ENCODE measurements around the gene TSSK2.

The TSSK2 gene

GRCh38 chr22:19137384-19138216, 6.5 kb downstream of the TSSK2 start:
- peaks cover 0 to 95% (median 93%) of the 10 kb centered on the region in 5 donors for H3K36me3 ChIP-seq (ENCODE audit: control insufficient read depth in 5 of 5, insufficient read depth in 5 of 5, low read length in 5 of 5)
- H3K4me1 ChIP-seq (ENCODE audit: control insufficient read depth in 5 of 5, insufficient read depth in 5 of 5, low read length in 5 of 5) = no peaks in the 10 kb centered on the region
- no peak overlapping the region for H3K4me3 ChIP-seq (ENCODE audit: low read depth in 1 of 5, low read length in 5 of 5)
- H3K9me3 ChIP-seq (ENCODE audit: control insufficient read depth in 5 of 5, low read length in 5 of 5) = no peaks in the 10 kb centered on the region
- H3K27ac ChIP-seq (ENCODE audit: low read depth, low read length) = no peak overlapping the region
- H3K27me3 ChIP-seq (ENCODE audit: control insufficient read depth in 5 of 5, insufficient read depth in 4 of 5, low read length in 5 of 5) = no peaks in the 10 kb centered on the region
- peak overlapping the region in 1 of 5 donors; percentile 25 for H3K9ac ChIP-seq (ENCODE audit: low read length in 5 of 5)

GRCh38 chr22:19138217-19139000, 7.3 kb downstream of the TSSK2 start:
- Histone ChIP-seq H3K36me3 (ENCODE audit: control insufficient read depth in 5 of 5, insufficient read depth in 5 of 5, low read length in 5 of 5) (peaks cover 0 to 89% (median 85%) of the 10 kb centered on the region in 5 donors), H3K27ac (ENCODE audit: low read depth, low read length) (no peak overlapping the region), H3K4me1 (ENCODE audit: control insufficient read depth in 5 of 5, insufficient read depth in 5 of 5, low read length in 5 of 5) (peaks cover 0 to 3% (median 2%) of the 10 kb centered on the region in 5 donors), H3K9me3 (ENCODE audit: control insufficient read depth in 5 of 5, low read length in 5 of 5) (no peaks in the 10 kb centered on the region), H3K9ac (ENCODE audit: low read length in 5 of 5) (peak overlapping the region in 1 of 5 donors; percentile 2), H3K4me3 (ENCODE audit: low read depth in 1 of 5, low read length in 5 of 5) (no peak overlapping the region), H3K27me3 (ENCODE audit: control insufficient read depth in 5 of 5, insufficient read depth in 4 of 5, low read length in 5 of 5) (no peaks in the 10 kb centered on the region)

GRCh38 chr22:19139001-19139356, 7.9 kb downstream of the TSSK2 start:
- Histone ChIP-seq H3K27ac (ENCODE audit: low read depth, low read length) (no peak overlapping the region), H3K9ac (ENCODE audit: low read length in 5 of 5) (no peak overlapping the region), H3K4me1 (ENCODE audit: control insufficient read depth in 5 of 5, insufficient read depth in 5 of 5, low read length in 5 of 5) (peaks cover 2 to 9% (median 8%) of the 10 kb centered on the region in 5 donors), H3K4me3 (ENCODE audit: low read depth in 1 of 5, low read length in 5 of 5) (no peak overlapping the region), H3K27me3 (ENCODE audit: control insufficient read depth in 5 of 5, insufficient read depth in 4 of 5, low read length in 5 of 5) (no peaks in the 10 kb centered on the region), H3K9me3 (ENCODE audit: control insufficient read depth in 5 of 5, low read length in 5 of 5) (no peaks in the 10 kb centered on the region), H3K36me3 (ENCODE audit: control insufficient read depth in 5 of 5, insufficient read depth in 5 of 5, low read length in 5 of 5) (peaks cover 0 to 83% (median 79%) of the 10 kb centered on the region in 5 donors)

GRCh38 chr22:19139974-19140373, 8.9 kb downstream of the TSSK2 start:
- peaks cover 0 to 73% (median 69%) of the 10 kb centered on the region in 5 donors for H3K36me3 ChIP-seq (ENCODE audit: control insufficient read depth in 5 of 5, insufficient read depth in 5 of 5, low read length in 5 of 5)
- H3K9ac ChIP-seq (ENCODE audit: low read length in 5 of 5) = no peak overlapping the region
- no peaks in the 10 kb centered on the region for H3K27me3 ChIP-seq (ENCODE audit: control insufficient read depth in 5 of 5, insufficient read depth in 4 of 5, low read length in 5 of 5)
- peaks cover 5 to 13% (median 12%) of the 10 kb centered on the region in 5 donors for H3K4me1 ChIP-seq (ENCODE audit: control insufficient read depth in 5 of 5, insufficient read depth in 5 of 5, low read length in 5 of 5)
- no peaks in the 10 kb centered on the region for H3K9me3 ChIP-seq (ENCODE audit: control insufficient read depth in 5 of 5, low read length in 5 of 5)
- no peak overlapping the region for H3K4me3 ChIP-seq (ENCODE audit: low read depth in 1 of 5, low read length in 5 of 5)
- H3K27ac ChIP-seq (ENCODE audit: low read depth, low read length) = no peak overlapping the region

- Histone ChIP-seq H3K4me1 (ENCODE audit: control insufficient read depth in 5 of 5, insufficient read depth in 5 of 5, low read length in 5 of 5) (peaks cover 5 to 13% (median 12%) of the 10 kb centered on the region in 5 donors), H3K4me3 (ENCODE audit: low read depth in 1 of 5, low read length in 5 of 5) (no peak overlapping the region), H3K9ac (ENCODE audit: low read length in 5 of 5) (no peak overlapping the region), H3K36me3 (ENCODE audit: control insufficient read depth in 5 of 5, insufficient read depth in 5 of 5, low read length in 5 of 5) (peaks cover 0 to 52% (median 51%) of the 10 kb centered on the region in 5 donors), H3K27ac (ENCODE audit: low read depth, low read length) (no peak overlapping the region), H3K27me3 (ENCODE audit: control insufficient read depth in 5 of 5, insufficient read depth in 4 of 5, low read length in 5 of 5) (peaks cover 0 to 3% (median 2%) of the 10 kb centered on the region in 5 donors), H3K9me3 (ENCODE audit: control insufficient read depth in 5 of 5, low read length in 5 of 5) (no peaks in the 10 kb centered on the region)
These were observed 11.3 kb downstream of the TSSK2 start for GRCh38 chr22:19142394-19142793.

- Histone ChIP-seq H3K4me1 (ENCODE audit: control insufficient read depth in 5 of 5, insufficient read depth in 5 of 5, low read length in 5 of 5) (peaks cover 5 to 13% (median 12%) of the 10 kb centered on the region in 5 donors), H3K27ac (ENCODE audit: low read depth, low read length) (no peak overlapping the region), H3K36me3 (ENCODE audit: control insufficient read depth in 5 of 5, insufficient read depth in 5 of 5, low read length in 5 of 5) (peaks cover 0 to 44% (median 43%) of the 10 kb centered on the region in 5 donors), H3K27me3 (ENCODE audit: control insufficient read depth in 5 of 5, insufficient read depth in 4 of 5, low read length in 5 of 5) (peaks cover 3 to 11% (median 10%) of the 10 kb centered on the region in 5 donors), H3K9ac (ENCODE audit: low read length in 5 of 5) (peak overlapping the region in 1 of 5 donors; percentile 95), H3K4me3 (ENCODE audit: low read depth in 1 of 5, low read length in 5 of 5) (peak overlapping the region in 1 of 5 donors; percentile 83), H3K9me3 (ENCODE audit: control insufficient read depth in 5 of 5, low read length in 5 of 5) (no peaks in the 10 kb centered on the region)
These were observed 12.1 kb downstream of the TSSK2 start for GRCh38 chr22:19143212-19143611.

- H3K27ac ChIP-seq (ENCODE audit: low read depth, low read length) = peak overlapping the region; percentile 80
These were observed 12.9 kb downstream of the TSSK2 start for GRCh38 chr22:19143967-19144400.

GRCh38 chr22:19146215-19146968, 15.3 kb downstream of the TSSK2 start:
- Histone ChIP-seq H3K9me3 (ENCODE audit: control insufficient read depth in 5 of 5, low read length in 5 of 5) (peaks cover 0 to 2% (median under 1%) of the 10 kb centered on the region in 5 donors), H3K27ac (ENCODE audit: low read depth, low read length) (no peak overlapping the region), H3K9ac (ENCODE audit: low read length in 5 of 5) (no peak overlapping the region), H3K4me1 (ENCODE audit: control insufficient read depth in 5 of 5, insufficient read depth in 5 of 5, low read length in 5 of 5) (peaks cover 5 to 21% (median 18%) of the 10 kb centered on the region in 5 donors), H3K4me3 (ENCODE audit: low read depth in 1 of 5, low read length in 5 of 5) (no peak overlapping the region), H3K36me3 (ENCODE audit: control insufficient read depth in 5 of 5, insufficient read depth in 5 of 5, low read length in 5 of 5) (peaks cover 0 to 12% (median 11%) of the 10 kb centered on the region in 5 donors), H3K27me3 (ENCODE audit: control insufficient read depth in 5 of 5, insufficient read depth in 4 of 5, low read length in 5 of 5) (peaks cover 25 to 36% (median 33%) of the 10 kb centered on the region in 5 donors)

More at GRCh38 chr22:19143967-19144400, 12.9 kb downstream of the TSSK2 start:
- peaks cover 5 to 15% (median 13%) of the 10 kb centered on the region in 5 donors for H3K4me1 ChIP-seq (ENCODE audit: control insufficient read depth in 5 of 5, insufficient read depth in 5 of 5, low read length in 5 of 5)
- peak overlapping the region; percentile 73 to 95 (median 84) for H3K9ac ChIP-seq (ENCODE audit: low read length in 5 of 5)
- peak overlapping the region; percentile 83 to 96 (median 85) for H3K4me3 ChIP-seq (ENCODE audit: low read depth in 1 of 5, low read length in 5 of 5)
- H3K9me3 ChIP-seq (ENCODE audit: control insufficient read depth in 5 of 5, low read length in 5 of 5) = no peaks in the 10 kb centered on the region
- peaks cover 10 to 19% (median 18%) of the 10 kb centered on the region in 5 donors for H3K27me3 ChIP-seq (ENCODE audit: control insufficient read depth in 5 of 5, insufficient read depth in 4 of 5, low read length in 5 of 5)
- H3K36me3 ChIP-seq (ENCODE audit: control insufficient read depth in 5 of 5, insufficient read depth in 5 of 5, low read length in 5 of 5) = peaks cover 0 to 36% (median 35%) of the 10 kb centered on the region in 5 donors

GRCh38 chr22:19147195-19147780, 16.2 kb downstream of the TSSK2 start:
- H3K4me3 ChIP-seq (ENCODE audit: low read depth in 1 of 5, low read length in 5 of 5) = no peak overlapping the region
- H3K36me3 ChIP-seq (ENCODE audit: control insufficient read depth in 5 of 5, insufficient read depth in 5 of 5, low read length in 5 of 5) = peaks cover 0 to 5% (median 4%) of the 10 kb centered on the region in 5 donors
- no peak overlapping the region for H3K27ac ChIP-seq (ENCODE audit: low read depth, low read length)
- H3K9me3 ChIP-seq (ENCODE audit: control insufficient read depth in 5 of 5, low read length in 5 of 5) = peaks cover 0 to 5% (median 4%) of the 10 kb centered on the region in 5 donors
- H3K4me1 ChIP-seq (ENCODE audit: control insufficient read depth in 5 of 5, insufficient read depth in 5 of 5, low read length in 5 of 5) = peaks cover 5 to 21% (median 18%) of the 10 kb centered on the region in 5 donors
- no peak overlapping the region for H3K9ac ChIP-seq (ENCODE audit: low read length in 5 of 5)
- peaks cover 31 to 44% (median 39%) of the 10 kb centered on the region in 5 donors for H3K27me3 ChIP-seq (ENCODE audit: control insufficient read depth in 5 of 5, insufficient read depth in 4 of 5, low read length in 5 of 5)
